GM12878 (cell line): Measurements from ENCODE around the gene RAC3. TPM values are rescaled to one million over a fixed set of nuclear protein-coding genes. Genes with fewer than 3 reads are reported as not detected.

Experiments
- ATAC-seq: fragments of 200-7000 bp; cut with Tn5 transposase; 3 replicates; pipeline ENCODE4 v1.9.1; 2020; ENCODE audit warnings: mild to moderate bottlenecking, moderate library complexity
- BruUV-seq: library from RNA; stranded (reverse); fragments of 400-500 nt; replicated peaks from 2 replicates; lab custom pipeline; 2021; lab: Mats Ljungman, UMichigan
- CTCF ChIA-PET: fragments of 300-600 bp; sonication (Branson Sonifier 250); formaldehyde crosslinking; extraction: SDS; loops from one replicate; lab custom pipeline; 2021; ENCODE audit warnings: inconsistent platforms; lab: Yijun Ruan, JAX
- POLR2A ChIA-PET: fragments of 350-600 bp; formaldehyde crosslinking; extraction: SDS; loops from one replicate; lab custom pipeline; 2021; ENCODE audit warnings: inconsistent platforms; lab: Charles Lee
- RAD21 ChIA-PET: fragments of 300-600 bp; sonication (Branson Sonifier 250); formaldehyde crosslinking; loops from one replicate; lab custom pipeline; 2023; ENCODE audit warnings: antibody characterized with exemption; ENCODE audit not compliant: unreplicated experiment; lab: Charles Lee
- SMC1A ChIA-PET: fragments of 300-600 bp; sonication (Branson Sonifier 250); formaldehyde crosslinking; loops from one replicate; lab custom pipeline; 2023; ENCODE audit not compliant: unreplicated experiment, uncharacterized antibody; lab: Charles Lee
- DNase-seq: peaks from one replicate; pipeline ENCODE4 v3.0.0-alpha.2; 2011; ENCODE audit warnings: low read depth, low spot score
- FAIRE-seq: peaks from 3 replicates; lab custom pipeline; 2011; peaks lifted over from hg19 to GRCh38; lab: Jason Lieb, UNC
- H2AFZ ChIP-seq: 2 replicates; pipeline ENCODE4 v1.6.0; 2011; ENCODE audit warnings: low read depth, low read length, control low read depth; ENCODE audit not compliant: control insufficient read depth
- H3K27ac ChIP-seq: 2 replicates; pipeline ENCODE4 v1.5.1; 2011; ENCODE audit warnings: control low read depth; ENCODE audit not compliant: control insufficient read depth, insufficient read depth
- H3K27me3 ChIP-seq, 2 experiments: replicated peaks in 1 of 2; 2 replicates each; pipeline versions ENCODE4 v1.6.0 to v1.6.1; 2011; ENCODE audit warnings: low read length in 1 of 2; ENCODE audit not compliant: control insufficient read depth in 2 of 2, insufficient read depth in 2 of 2
- H3K36me3 ChIP-seq, 2 experiments: 2 replicates each; pipeline ENCODE4 v1.5.1; 2011; ENCODE audit warnings: low read length in 1 of 2; ENCODE audit not compliant: control insufficient read depth in 2 of 2, insufficient read depth in 2 of 2
- H3K4me1 ChIP-seq: 2 replicates; pipeline ENCODE4 v1.6.1; 2011; ENCODE audit warnings: mild to moderate bottlenecking, low read length, moderate library complexity, mixed read lengths; ENCODE audit not compliant: control insufficient read depth, insufficient read depth
- H3K4me2 ChIP-seq: 2 replicates; pipeline ENCODE4 v1.6.0; 2011; ENCODE audit warnings: control low read depth; ENCODE audit not compliant: control insufficient read depth, insufficient read depth
- H3K4me3 ChIP-seq: fragments of 200-600 bp; sonication (generic); 2 replicates; pipeline ENCODE4 v1.5.1; 2016
- H3K79me2 ChIP-seq: 2 replicates; pipeline ENCODE4 v1.6.0; 2011; ENCODE audit warnings: low read length; ENCODE audit not compliant: control insufficient read depth, insufficient read depth
- H3K9ac ChIP-seq: 2 replicates; pipeline ENCODE4 v1.8.0; 2011; ENCODE audit warnings: low read length, control low read depth, mixed read lengths; ENCODE audit not compliant: control insufficient read depth, insufficient read depth
- H3K9me3 ChIP-seq: replicated peaks from 3 replicates; pipeline ENCODE4 v1.5.1; 2011; ENCODE audit warnings: mild to moderate bottlenecking, low read length; ENCODE audit not compliant: control insufficient read depth, insufficient read depth
- H4K20me1 ChIP-seq: 2 replicates; pipeline ENCODE4 v1.6.0; 2011; ENCODE audit not compliant: control insufficient read depth, insufficient read depth
- POLR2A ChIP-seq: IDR thresholded peaks from 2 replicates; pipeline ENCODE4 v1.6.1; 2011; ENCODE audit warnings: low read depth, mild to moderate bottlenecking, low read length
- WGBS: methylation state at CpG from one replicate; pipeline ENCODE4 v1.1.6; 2016; ENCODE audit warnings: low lambda C conversion rate; ENCODE audit not compliant: insufficient replicate concordance, insufficient coverage; ENCODE audit errors: missing lambda C conversion rate; 5-methylcytosine and 5-hydroxymethylcytosine counted together
- in situ Hi-C: fragments of 300-500 bp; cut with MboI; formaldehyde crosslinking; loops from 9 replicates; pipeline ENCODE4 v1.14.3; 2018; ENCODE audit warnings: mixed read lengths
- intact Hi-C: fragments of 100-400 bp; cut with micrococcal nuclease; formaldehyde crosslinking; loops from one replicate; pipeline ENCODE4 v1.14.2; 2022; ENCODE audit not compliant: unreplicated experiment
- polyA plus RNA-seq, 11 experiments: library from polyadenylated mRNA; depleted of rRNA in 4 of 11; unstranded in 6 of 11; stranded (reverse) in 5 of 11; fragments of >200 nt; fragmentation: Nextera tagmentation in 4 of 11; fragmentation: Illumina TruSeq in 1 of 11; extraction: Ambion mirVana in 4 of 11; extraction: Trizol in 1 of 11; gene quantifications; 1 replicate in 1 of 11; 2 replicates in 10 of 11; pipeline versions ENCODE4 v1.2.1 to v1.2.3, GENCODE V29; 2011 to 2016; ENCODE audit warnings: inconsistent platforms in 2 of 11, missing spikeins in 2 of 11, low read depth in 1 of 11
- total RNA-seq, 4 experiments: library from RNA; depleted of rRNA in 3 of 4; stranded (reverse); fragments of >200 nt in 3 of 4; fragmentation: Illumina TruSeq in 1 of 4; extraction: Trizol in 1 of 4; gene quantifications; 2 replicates each; pipeline versions ENCODE4 v1.2.1 to v1.2.3, GENCODE V29; 2013 to 2021
- TF ChIP-seq, protein P1 (sequence below): fragments of 450-650 bp; IDR thresholded peaks from 2 replicates; pipeline ENCODE4 v1.6.1; 2018; ENCODE audit warnings: mild to moderate bottlenecking, low read depth, moderate library complexity; ENCODE audit not compliant: partially characterized antibody
- TF ChIP-seq, protein P2 (sequence below): IDR thresholded peaks from 2 replicates; pipeline ENCODE4 v1.6.1; 2012; ENCODE audit warnings: mild to moderate bottlenecking, low read depth, low read length

The RAC3 gene
- total and polyA plus RNA-seq, 10 of the 15 experiments (the other 5 are each of a cell fraction or from before 2014, with no cell fraction given): 0.11 to 32.9 (median 6.7) TPM

DNA sequence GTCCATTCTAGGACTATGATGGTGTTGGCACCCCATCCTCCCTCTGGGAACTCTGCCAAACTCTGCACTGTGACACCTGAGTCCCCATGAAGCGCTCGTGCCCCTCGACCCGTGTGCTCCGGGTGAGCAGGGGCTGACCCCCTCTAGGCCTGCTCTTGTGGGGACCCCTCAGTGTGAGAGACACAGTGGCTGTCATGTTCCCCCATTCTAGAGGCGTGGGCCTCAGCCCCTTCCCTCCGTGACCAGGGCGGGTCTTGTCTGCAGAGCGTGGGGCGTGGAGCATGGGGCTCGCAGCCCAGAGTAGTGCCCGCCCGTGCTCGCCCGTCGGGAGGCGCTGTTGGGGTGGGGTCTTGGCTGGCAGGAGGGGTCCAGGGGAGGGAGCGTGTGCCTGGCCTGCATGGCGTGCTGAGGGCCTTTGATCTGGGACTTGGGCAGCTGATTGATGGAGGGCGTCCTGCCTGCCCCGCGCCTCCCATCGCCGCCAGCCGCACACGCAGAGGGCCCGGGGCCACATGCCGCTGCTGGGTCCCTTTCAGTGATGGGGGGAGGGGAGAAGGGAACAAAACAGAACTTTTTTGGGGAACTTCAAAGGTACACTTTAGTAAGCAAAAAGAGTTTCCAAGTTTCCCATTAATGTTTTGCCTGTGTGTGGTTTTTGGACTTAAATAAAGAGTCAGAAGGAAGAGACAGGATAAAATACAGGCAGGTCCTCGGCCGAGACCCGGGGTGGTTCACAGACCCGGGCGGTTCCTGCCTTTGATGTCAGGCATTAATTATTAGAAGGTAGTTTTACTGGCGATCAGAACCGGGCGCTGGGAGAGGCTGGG lies 31.3 kb upstream of the RAC3 start (continued):
- TF ChIP-seq, protein P1, sequence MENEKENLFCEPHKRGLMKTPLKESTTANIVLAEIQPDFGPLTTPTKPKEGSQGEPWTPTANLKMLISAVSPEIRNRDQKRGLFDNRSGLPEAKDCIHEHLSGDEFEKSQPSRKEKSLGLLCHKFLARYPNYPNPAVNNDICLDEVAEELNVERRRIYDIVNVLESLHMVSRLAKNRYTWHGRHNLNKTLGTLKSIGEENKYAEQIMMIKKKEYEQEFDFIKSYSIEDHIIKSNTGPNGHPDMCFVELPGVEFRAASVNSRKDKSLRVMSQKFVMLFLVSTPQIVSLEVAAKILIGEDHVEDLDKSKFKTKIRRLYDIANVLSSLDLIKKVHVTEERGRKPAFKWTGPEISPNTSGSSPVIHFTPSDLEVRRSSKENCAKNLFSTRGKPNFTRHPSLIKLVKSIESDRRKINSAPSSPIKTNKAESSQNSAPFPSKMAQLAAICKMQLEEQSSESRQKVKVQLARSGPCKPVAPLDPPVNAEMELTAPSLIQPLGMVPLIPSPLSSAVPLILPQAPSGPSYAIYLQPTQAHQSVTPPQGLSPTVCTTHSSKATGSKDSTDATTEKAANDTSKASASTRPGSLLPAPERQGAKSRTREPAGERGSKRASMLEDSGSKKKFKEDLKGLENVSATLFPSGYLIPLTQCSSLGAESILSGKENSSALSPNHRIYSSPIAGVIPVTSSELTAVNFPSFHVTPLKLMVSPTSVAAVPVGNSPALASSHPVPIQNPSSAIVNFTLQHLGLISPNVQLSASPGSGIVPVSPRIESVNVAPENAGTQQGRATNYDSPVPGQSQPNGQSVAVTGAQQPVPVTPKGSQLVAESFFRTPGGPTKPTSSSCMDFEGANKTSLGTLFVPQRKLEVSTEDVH: no peak

DNA sequence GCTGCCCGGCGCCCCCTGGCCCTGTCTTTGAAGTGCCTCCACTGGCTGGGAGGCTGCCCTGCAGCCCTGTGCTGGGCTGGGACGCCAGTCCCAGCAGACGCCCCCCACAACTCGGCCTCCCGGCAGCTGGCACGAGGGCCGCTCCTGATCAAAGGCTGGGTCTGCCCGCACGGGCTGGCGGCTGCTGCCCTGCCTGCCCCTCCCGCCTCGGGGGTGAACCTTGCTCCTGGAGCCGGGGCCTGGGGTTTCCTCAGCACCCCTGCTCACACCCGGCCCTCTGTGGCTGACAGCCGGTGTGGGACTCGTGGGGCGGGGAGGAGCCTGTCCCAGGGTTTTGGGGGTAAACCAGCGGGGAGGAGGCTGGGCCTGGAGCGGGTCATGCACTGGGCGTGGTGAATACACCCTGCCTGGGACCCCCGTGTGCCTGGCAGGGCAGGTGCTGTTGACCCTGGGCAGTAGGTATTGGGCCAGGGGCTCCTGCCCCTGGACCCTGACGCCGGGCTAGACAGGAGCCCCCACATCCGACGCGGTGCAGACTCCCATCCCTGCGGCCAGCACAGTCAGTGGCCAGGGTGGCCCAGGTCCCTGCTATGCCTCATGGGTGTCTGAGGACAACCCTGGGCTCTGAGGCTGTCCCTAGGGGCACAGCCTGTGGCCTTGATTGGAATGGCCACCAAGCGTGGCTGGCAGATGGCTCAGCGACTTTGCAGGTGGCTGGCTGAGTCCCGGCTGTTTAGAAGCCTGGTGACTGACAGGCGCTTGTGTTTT lies 30.5 kb upstream of the RAC3 start:
- ATAC-seq (no peak), FAIRE-seq (no peak), DNase-seq (no peak)
- H3K27ac ChIP-seq: no peak overlapping the region
- H3K27me3 ChIP-seq: no peaks in the 10 kb centered on the region
- POLR2A ChIA-PET: no interaction called here
- no peak overlapping the region for H2AFZ ChIP-seq
- H3K4me2 ChIP-seq: no peak overlapping the region
- in situ Hi-C loops: no loop called here
- peaks cover 0 to 3% of the 10 kb centered on the region in 2 experiments; a peak in 2 of 4 replicates for H3K36me3 ChIP-seq
- no peaks in the 10 kb centered on the region for H3K4me1 ChIP-seq
- SMC1A ChIA-PET: no interaction called here
- CTCF ChIA-PET: no interaction called here
- WGBS: 86% methylated on average over 30 of the region's 32 CpGs
- RAD21 ChIA-PET: interaction anchor here (0.7 kb wide), 1 partner anchor 197 kb away, joined by 3 read pairs; no protein-coding TSS in a partner anchor
- intact Hi-C loops: no loop called here
- H3K9ac ChIP-seq: no peak overlapping the region
- no peak overlapping the region for H3K4me3 ChIP-seq
- H3K79me2 ChIP-seq: no peaks in the 10 kb centered on the region
- no TSS peak for BruUV-seq
- H3K9me3 ChIP-seq: no peaks in the 10 kb centered on the region
- no peaks in the 10 kb centered on the region for H4K20me1 ChIP-seq
- TF ChIP-seq, protein P2, sequence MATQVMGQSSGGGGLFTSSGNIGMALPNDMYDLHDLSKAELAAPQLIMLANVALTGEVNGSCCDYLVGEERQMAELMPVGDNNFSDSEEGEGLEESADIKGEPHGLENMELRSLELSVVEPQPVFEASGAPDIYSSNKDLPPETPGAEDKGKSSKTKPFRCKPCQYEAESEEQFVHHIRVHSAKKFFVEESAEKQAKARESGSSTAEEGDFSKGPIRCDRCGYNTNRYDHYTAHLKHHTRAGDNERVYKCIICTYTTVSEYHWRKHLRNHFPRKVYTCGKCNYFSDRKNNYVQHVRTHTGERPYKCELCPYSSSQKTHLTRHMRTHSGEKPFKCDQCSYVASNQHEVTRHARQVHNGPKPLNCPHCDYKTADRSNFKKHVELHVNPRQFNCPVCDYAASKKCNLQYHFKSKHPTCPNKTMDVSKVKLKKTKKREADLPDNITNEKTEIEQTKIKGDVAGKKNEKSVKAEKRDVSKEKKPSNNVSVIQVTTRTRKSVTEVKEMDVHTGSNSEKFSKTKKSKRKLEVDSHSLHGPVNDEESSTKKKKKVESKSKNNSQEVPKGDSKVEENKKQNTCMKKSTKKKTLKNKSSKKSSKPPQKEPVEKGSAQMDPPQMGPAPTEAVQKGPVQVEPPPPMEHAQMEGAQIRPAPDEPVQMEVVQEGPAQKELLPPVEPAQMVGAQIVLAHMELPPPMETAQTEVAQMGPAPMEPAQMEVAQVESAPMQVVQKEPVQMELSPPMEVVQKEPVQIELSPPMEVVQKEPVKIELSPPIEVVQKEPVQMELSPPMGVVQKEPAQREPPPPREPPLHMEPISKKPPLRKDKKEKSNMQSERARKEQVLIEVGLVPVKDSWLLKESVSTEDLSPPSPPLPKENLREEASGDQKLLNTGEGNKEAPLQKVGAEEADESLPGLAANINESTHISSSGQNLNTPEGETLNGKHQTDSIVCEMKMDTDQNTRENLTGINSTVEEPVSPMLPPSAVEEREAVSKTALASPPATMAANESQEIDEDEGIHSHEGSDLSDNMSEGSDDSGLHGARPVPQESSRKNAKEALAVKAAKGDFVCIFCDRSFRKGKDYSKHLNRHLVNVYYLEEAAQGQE: no peak
- 0 out of 2 replicates have a peak, but pooled peaks have one; percentile 15 for TF ChIP-seq POLR2A
- TF ChIP-seq, all 136 proteins: peak for 1
